Stimulated activated memory B cell treated with anti-CD40 and anti-IgM and Interleukin-4, amounts not matched to agents 10 μg/mL and 1 μg/mL and 100 μg/mL, for 72 hours (primary cell): ENCODE measurements around the gene CYB5D1.

Source experiments
- ATAC-seq: fragments of 150-1000 bp; cut with Tn5 transposase; 2 replicates; pipeline ENCODE4 v1.10.0; 2021
- H3K27ac Mint-ChIP-seq: one replicate; pipeline ENCODE4 v1.8.0; 2022; ENCODE audit warnings: mild to moderate bottlenecking, mixed read lengths
- H3K27me3 Mint-ChIP-seq: one replicate; pipeline ENCODE4 v1.8.0; 2022; ENCODE audit warnings: mixed read lengths
- H3K36me3 Mint-ChIP-seq: one replicate; pipeline ENCODE4 v1.8.0; 2022; ENCODE audit warnings: mixed read lengths
- H3K4me1 Mint-ChIP-seq: one replicate; pipeline ENCODE4 v1.8.0; 2022; ENCODE audit warnings: mixed read lengths
- H3K4me3 Mint-ChIP-seq: one replicate; pipeline ENCODE4 v1.8.0; 2022; ENCODE audit warnings: mild to moderate bottlenecking, moderate library complexity, mixed read lengths
- H3K9me3 Mint-ChIP-seq: one replicate; pipeline ENCODE4 v1.8.0; 2022; ENCODE audit warnings: mixed read lengths

CYB5D1 gene

GRCh38 chr17:7839190-7839875 is 18.5 kb upstream of the CYB5D1 start:
- Mint-ChIP-seq H3K4me3 (no peak overlapping the region), H3K36me3 (no peaks in the 10 kb centered on the region), H3K9me3 (no peaks in the 10 kb centered on the region), H3K4me1 (peaks cover 65% of the 10 kb centered on the region), H3K27ac (peak overlapping the region; percentile 62), H3K27me3 (no peaks in the 10 kb centered on the region)
- no peak for ATAC-seq

DNA sequence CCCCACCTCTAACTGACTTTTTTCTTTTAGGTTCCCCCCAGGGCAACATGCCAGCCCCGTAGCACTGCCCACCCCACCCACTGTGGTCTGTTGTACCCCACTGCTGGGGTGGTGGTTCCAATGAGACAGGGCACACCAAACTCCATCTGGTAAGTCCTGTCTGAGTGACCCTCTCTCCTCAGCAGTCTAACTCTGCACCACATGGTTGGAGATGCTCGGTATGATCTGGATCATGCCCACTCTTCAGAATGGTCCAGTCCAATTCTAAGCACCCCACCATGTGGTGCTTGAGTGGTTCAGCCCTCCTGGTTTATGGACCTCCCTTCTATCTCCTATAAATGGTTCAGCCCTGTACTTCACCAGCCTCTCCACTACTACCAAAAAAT is 17.9 kb upstream of the CYB5D1 start:
- peak overlapping the region; percentile 10 for H3K4me3 Mint-ChIP-seq

DNA sequence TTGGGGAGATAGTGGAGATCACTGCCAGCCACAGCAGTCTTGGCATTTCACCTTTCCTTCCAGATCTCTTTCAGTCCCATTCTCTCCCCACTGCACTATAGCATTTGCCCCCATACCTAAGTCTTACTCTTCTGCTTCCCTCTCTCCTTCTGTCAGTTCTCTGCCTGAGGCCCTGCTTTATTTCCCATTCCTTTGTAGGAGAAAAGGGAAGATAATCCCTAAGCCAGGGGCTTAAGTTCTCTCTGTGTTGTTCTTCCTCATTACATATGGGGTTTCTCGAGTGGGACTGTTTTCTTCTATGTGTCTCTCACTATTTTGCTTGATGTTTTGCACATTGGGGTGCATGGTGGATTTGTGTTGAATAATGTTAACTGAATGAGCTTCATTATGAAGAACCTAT is 17.4 kb upstream of the CYB5D1 start:
- H3K9me3 Mint-ChIP-seq = no peaks in the 10 kb centered on the region
- H3K4me1 Mint-ChIP-seq = peaks cover 67% of the 10 kb centered on the region
- no peak for ATAC-seq
- peak overlapping the region; percentile 97 for H3K4me3 Mint-ChIP-seq
- H3K36me3 Mint-ChIP-seq = peaks cover under 1% of the 10 kb centered on the region
- peak overlapping the region; percentile 96 for H3K27ac Mint-ChIP-seq
- H3K27me3 Mint-ChIP-seq = no peaks in the 10 kb centered on the region

More for the DNA sequence above, 17.9 kb upstream of the CYB5D1 start:
- H3K36me3 Mint-ChIP-seq = no peaks in the 10 kb centered on the region
- peak overlapping the region; percentile 96 for H3K27ac Mint-ChIP-seq
- H3K4me1 Mint-ChIP-seq = peaks cover 65% of the 10 kb centered on the region
- H3K27me3 Mint-ChIP-seq = no peaks in the 10 kb centered on the region
- no peaks in the 10 kb centered on the region for H3K9me3 Mint-ChIP-seq
- no peak for ATAC-seq

GRCh38 chr17:7840875-7841274 is 16.9 kb upstream of the CYB5D1 start:
- H3K4me1 Mint-ChIP-seq = peaks cover 71% of the 10 kb centered on the region
- no peaks in the 10 kb centered on the region for H3K9me3 Mint-ChIP-seq
- H3K4me3 Mint-ChIP-seq = peak overlapping the region; percentile 97
- H3K27ac Mint-ChIP-seq = peak overlapping the region; percentile 96
- peaks cover 5% of the 10 kb centered on the region for H3K36me3 Mint-ChIP-seq
- ATAC-seq = no peak
- H3K27me3 Mint-ChIP-seq = no peaks in the 10 kb centered on the region

- no peaks in the 10 kb centered on the region for H3K27me3 Mint-ChIP-seq
- peak overlapping the region; percentile 97 for H3K4me3 Mint-ChIP-seq
- H3K4me1 Mint-ChIP-seq = peaks cover 68% of the 10 kb centered on the region
- peak; percentile 49 for ATAC-seq
- H3K27ac Mint-ChIP-seq = peak overlapping the region; percentile 96
- H3K36me3 Mint-ChIP-seq = peaks cover 6% of the 10 kb centered on the region
- no peaks in the 10 kb centered on the region for H3K9me3 Mint-ChIP-seq
Observed at GRCh38 chr17:7841396-7841914, 16.3 kb upstream of the CYB5D1 start.

- peak; percentile 37 for ATAC-seq
- H3K4me1 Mint-ChIP-seq = peaks cover 68% of the 10 kb centered on the region
- peak overlapping the region; percentile 97 for H3K4me3 Mint-ChIP-seq
- no peaks in the 10 kb centered on the region for H3K27me3 Mint-ChIP-seq
- peak overlapping the region; percentile 96 for H3K27ac Mint-ChIP-seq
- no peaks in the 10 kb centered on the region for H3K9me3 Mint-ChIP-seq
- H3K36me3 Mint-ChIP-seq = peaks cover 11% of the 10 kb centered on the region
Observed at GRCh38 chr17:7841915-7842379, 15.9 kb upstream of the CYB5D1 start.

DNA sequence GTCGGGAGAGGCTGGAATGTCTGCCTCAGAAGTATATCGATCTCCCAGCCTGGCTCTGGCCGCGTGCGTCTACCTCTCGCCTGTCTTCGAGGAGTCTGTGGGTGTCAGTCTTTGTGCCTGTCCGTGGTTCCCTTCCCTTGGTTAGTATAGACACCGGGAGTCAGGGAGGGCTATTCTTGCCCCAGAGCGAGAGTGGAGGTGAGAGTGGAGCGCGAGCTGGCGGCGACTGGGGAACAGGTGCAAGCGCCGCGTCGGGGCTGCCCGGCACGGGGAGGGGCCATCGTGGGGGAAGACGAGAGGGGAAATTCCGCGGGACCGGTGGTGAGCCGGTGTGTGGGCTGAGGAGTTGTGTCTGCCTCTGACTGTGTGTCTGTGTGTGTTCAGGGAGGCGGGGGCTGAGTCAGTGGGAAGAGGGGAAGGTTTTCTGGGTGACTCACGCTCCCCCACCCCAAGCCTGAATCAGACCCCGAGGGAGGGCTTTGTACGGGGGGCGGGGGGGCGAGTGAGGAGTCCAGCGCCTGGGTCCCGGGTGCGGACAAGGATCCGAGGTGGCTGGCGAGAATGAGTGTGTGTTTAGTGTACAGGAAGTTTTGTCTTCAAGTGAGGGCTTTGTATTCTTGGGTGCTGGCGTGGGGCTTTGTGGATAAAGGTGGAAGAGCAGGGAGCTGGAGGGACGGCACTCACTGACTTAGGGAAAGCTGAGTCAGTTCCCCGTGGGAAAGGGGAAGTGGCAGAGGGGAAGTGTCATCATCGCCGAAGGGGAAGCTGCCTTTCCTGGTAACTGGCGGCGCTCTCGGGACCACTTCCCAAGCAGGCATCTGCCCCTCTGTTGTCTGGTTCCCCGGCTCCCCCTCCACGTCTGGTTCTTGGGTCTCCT is 15.2 kb upstream of the CYB5D1 start:
- Mint-ChIP-seq H3K4me1 (peaks cover 67% of the 10 kb centered on the region), H3K27me3 (no peaks in the 10 kb centered on the region), H3K27ac (peak overlapping the region; percentile 96), H3K9me3 (no peaks in the 10 kb centered on the region), H3K36me3 (peaks cover 18% of the 10 kb centered on the region), H3K4me3 (peak overlapping the region; percentile 97)
- peak; percentile 66 for ATAC-seq

- Mint-ChIP-seq H3K36me3 (peaks cover 18% of the 10 kb centered on the region), H3K4me3 (peak overlapping the region; percentile 97), H3K27ac (peak overlapping the region; percentile 96), H3K27me3 (no peaks in the 10 kb centered on the region), H3K4me1 (peaks cover 67% of the 10 kb centered on the region), H3K9me3 (no peaks in the 10 kb centered on the region)
- ATAC-seq = peak; percentile 1
Observed at GRCh38 chr17:7843257-7843535, 14.6 kb upstream of the CYB5D1 start.

GRCh38 chr17:7843536-7844291 is 14.1 kb upstream of the CYB5D1 start:
- Mint-ChIP-seq H3K9me3 (no peaks in the 10 kb centered on the region), H3K27ac (peak overlapping the region; percentile 96), H3K4me1 (peaks cover 65% of the 10 kb centered on the region), H3K27me3 (no peaks in the 10 kb centered on the region), H3K36me3 (peaks cover 18% of the 10 kb centered on the region), H3K4me3 (peak overlapping the region; percentile 97)
- ATAC-seq = peak; percentile 60

- H3K36me3 Mint-ChIP-seq = peaks cover 20% of the 10 kb centered on the region
- peak overlapping the region; percentile 97 for H3K4me3 Mint-ChIP-seq
- peak; percentile 74 for ATAC-seq
- H3K4me1 Mint-ChIP-seq = peaks cover 59% of the 10 kb centered on the region
- no peaks in the 10 kb centered on the region for H3K27me3 Mint-ChIP-seq
- H3K27ac Mint-ChIP-seq = peak overlapping the region; percentile 96
- H3K9me3 Mint-ChIP-seq = no peaks in the 10 kb centered on the region
Observed at GRCh38 chr17:7844292-7845154, 13.3 kb upstream of the CYB5D1 start.

GRCh38 chr17:7845359-7846062 is 12.3 kb upstream of the CYB5D1 start:
- no peaks in the 10 kb centered on the region for H3K27me3 Mint-ChIP-seq
- H3K36me3 Mint-ChIP-seq = peaks cover 27% of the 10 kb centered on the region
- H3K27ac Mint-ChIP-seq = peak overlapping the region; percentile 96
- H3K4me3 Mint-ChIP-seq = peak overlapping the region; percentile 97
- no peak for ATAC-seq
- H3K4me1 Mint-ChIP-seq = peaks cover 60% of the 10 kb centered on the region
- no peaks in the 10 kb centered on the region for H3K9me3 Mint-ChIP-seq

DNA sequence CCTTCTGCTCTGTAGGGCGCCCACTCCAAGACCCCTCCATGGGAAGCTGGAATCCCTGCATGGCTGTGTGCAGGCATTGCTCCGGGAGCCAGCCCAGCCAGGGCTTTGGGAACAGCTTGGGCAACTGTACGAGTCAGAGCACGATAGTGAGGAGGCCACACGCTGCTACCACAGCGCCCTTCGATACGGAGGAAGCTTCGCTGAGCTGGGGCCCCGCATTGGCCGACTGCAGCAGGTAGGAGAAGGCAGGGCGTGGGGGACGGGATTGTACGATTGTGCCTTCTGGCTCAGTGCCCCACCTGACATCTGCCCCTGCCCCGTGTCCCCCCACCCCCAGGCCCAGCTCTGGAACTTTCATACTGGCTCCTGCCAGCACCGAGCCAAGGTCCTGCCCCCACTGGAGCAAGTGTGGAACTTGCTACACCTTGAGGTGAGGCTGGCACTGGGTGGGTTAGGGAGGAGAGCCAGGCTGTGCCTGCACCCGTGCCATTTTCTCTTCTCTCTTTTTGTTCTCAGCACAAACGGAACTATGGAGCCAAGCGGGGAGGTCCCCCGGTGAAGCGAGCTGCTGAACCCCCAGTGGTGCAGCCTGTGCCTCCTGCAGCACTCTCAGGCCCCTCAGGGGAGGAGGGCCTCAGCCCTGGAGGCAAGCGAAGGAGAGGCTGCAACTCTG is 11.6 kb upstream of the CYB5D1 start:
- peak overlapping the region; percentile 97 for H3K4me3 Mint-ChIP-seq
- H3K4me1 Mint-ChIP-seq = peaks cover 60% of the 10 kb centered on the region

More for the DNA sequence above, 11.6 kb upstream of the CYB5D1 start:
- peaks cover 33% of the 10 kb centered on the region for H3K36me3 Mint-ChIP-seq
- H3K9me3 Mint-ChIP-seq = no peaks in the 10 kb centered on the region
- H3K27ac Mint-ChIP-seq = peak overlapping the region; percentile 96
- no peak for ATAC-seq
- no peaks in the 10 kb centered on the region for H3K27me3 Mint-ChIP-seq
